C4-2B (cell line): Measurements from ENCODE around the gene LOXL4.

Experiments
- H3K27ac ChIP-seq: fragments of 450-650 bp; 2 replicates; pipeline ENCODE4 v1.5.1; 2017
- ZFX ChIP-seq: fragments of 450-650 bp; IDR thresholded peaks from 2 replicates; pipeline ENCODE4 v1.6.1; 2017
- TF ChIP-seq, protein P1 (sequence below): fragments of 450-650 bp; conservative IDR thresholded peaks from 2 replicates; pipeline ENCODE4 v1.5.1; 2017; ENCODE audit warnings: mild to moderate bottlenecking

LOXL4 gene

GRCh38 chr10:98267894-98268693 lies at the start of gene LOXL4:
LOXL4 (minus strand) TSS chr10:98268194; CDS start chr10:98263019, 5,175 bp downstream.
- TF ChIP-seq, protein P1, sequence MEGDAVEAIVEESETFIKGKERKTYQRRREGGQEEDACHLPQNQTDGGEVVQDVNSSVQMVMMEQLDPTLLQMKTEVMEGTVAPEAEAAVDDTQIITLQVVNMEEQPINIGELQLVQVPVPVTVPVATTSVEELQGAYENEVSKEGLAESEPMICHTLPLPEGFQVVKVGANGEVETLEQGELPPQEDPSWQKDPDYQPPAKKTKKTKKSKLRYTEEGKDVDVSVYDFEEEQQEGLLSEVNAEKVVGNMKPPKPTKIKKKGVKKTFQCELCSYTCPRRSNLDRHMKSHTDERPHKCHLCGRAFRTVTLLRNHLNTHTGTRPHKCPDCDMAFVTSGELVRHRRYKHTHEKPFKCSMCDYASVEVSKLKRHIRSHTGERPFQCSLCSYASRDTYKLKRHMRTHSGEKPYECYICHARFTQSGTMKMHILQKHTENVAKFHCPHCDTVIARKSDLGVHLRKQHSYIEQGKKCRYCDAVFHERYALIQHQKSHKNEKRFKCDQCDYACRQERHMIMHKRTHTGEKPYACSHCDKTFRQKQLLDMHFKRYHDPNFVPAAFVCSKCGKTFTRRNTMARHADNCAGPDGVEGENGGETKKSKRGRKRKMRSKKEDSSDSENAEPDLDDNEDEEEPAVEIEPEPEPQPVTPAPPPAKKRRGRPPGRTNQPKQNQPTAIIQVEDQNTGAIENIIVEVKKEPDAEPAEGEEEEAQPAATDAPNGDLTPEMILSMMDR: no peak
- TF ChIP-seq ZFX: no peak
- no peak within 1 kb of the TSS for H3K27ac ChIP-seq

DNA sequence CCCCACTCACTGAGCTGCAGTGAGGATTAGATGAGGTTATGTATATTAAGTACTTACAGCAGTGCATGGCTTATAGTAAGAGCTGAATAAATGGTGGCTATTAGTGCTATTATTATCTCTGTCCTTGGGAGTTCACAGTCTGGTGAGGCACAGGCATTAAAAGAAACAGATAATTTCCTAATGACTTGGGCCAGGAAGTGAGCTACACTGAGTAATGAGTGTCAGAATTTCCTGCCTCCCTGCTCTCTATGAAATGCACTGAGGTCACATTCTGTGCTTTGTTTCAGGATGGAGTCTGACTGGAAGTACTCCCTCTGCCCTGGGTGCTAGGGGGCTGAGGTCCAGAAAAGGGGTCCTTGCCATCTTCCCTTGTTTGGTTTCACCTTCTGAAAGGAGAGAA lies 48.7 kb upstream of the LOXL4 start:
- no peak overlapping the region for H3K27ac ChIP-seq

GRCh38 chr10:98316170-98316569 lies 48.2 kb upstream of the LOXL4 start:
- TF ChIP-seq, protein P1: no peak
- no peak for TF ChIP-seq ZFX
- no peak overlapping the region for H3K27ac ChIP-seq

More for the DNA sequence above, 48.7 kb upstream of the LOXL4 start:
- TF ChIP-seq ZFX: no peak
- TF ChIP-seq, protein P1: no peak

DNA sequence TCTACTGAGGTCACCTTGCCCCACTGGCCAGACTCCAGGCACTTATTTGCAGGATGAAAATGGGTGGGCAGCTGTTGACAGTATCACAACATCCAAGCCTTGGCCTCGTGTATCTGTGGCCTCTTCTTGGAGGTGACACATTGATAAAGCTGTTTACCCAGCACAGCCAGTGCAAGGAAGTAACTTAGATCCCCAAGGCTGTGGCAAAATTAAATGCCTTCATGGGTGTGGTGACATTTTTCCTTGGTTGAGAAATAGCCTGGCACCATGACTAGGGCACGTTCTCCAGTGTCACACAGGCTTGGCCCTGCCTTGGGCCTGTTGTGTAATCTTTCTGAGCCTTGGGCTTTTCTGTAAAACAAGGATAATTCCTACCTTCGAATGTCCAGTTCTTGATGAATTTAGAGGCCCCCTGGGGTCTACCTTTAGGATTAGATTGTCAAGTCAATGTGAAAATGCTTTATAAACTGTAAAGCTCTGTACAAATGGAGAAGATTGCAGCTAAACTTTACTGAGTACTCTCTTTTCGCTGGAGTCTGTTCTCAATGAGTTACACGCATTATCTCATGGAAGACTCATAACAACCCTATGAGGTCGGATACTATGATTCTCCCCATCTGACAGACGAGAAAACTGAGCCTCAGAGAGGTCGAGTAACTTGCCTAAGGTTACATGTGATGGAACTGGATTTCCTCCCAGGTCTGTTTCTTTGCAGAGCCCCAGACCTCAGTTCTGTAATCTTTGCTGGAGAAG lies 46.7 kb upstream of the LOXL4 start:
- TF ChIP-seq, protein P1: no peak
- TF ChIP-seq ZFX: no peak
- H3K27ac ChIP-seq: no peak overlapping the region

DNA sequence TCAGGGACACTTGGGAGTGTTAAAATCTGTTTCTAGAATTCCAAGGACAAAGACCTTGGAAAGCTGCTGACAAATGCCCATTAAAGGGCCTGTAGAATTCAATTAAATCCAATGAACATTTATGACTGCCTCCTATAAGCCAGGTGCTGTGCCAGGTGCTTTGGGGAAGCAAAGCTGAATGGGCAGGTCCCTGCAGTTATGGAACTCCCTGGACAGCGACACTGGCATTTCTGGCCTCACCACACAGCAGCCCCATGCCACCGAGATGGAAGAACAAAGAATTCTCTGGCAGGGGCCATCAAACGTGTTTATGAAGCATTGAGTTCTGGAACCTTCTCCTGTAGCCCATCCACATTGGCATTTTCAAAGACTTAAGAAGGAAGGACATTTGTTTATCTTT lies 45.6 kb upstream of the LOXL4 start:
- no peak overlapping the region for H3K27ac ChIP-seq
- TF ChIP-seq, protein P1: no peak
- TF ChIP-seq ZFX: no peak

GRCh38 chr10:98312822-98313221 lies 44.8 kb upstream of the LOXL4 start:
- no peak for TF ChIP-seq ZFX
- TF ChIP-seq, protein P1: no peak
- H3K27ac ChIP-seq: no peak overlapping the region

- H3K27ac ChIP-seq: no peak overlapping the region
- TF ChIP-seq, protein P1: no peak
- no peak for TF ChIP-seq ZFX
Measured at GRCh38 chr10:98312349-98312748, 44.4 kb upstream of the LOXL4 start.
